Measurements from ENCODE around the gene PRTN3. TPM values are rescaled to one million over a fixed set of nuclear protein-coding genes. Genes with fewer than 3 reads are reported as not detected.

The PRTN3 gene
- total RNA-seq, 1 donor from 2014 or later: not detected

GRCh38 chr19:896999-897398 is 56.2 kb downstream of the PRTN3 start:
- intact Hi-C loops (cut with micrococcal nuclease): loop anchor here (10.0 kb wide), 1 partner anchor 1558 kb away; the partner anchor contains the start of gene LMNB2

GRCh38 chr19:897442-898039 is 56.7 kb downstream of the PRTN3 start:
- intact Hi-C loops (cut with micrococcal nuclease): loop anchor here (10.0 kb wide), 1 partner anchor 1557 kb away; the partner anchor contains the start of gene LMNB2

Other genes starting within 250 kb of the PRTN3 start
- 62.7 and 63.4 TPM in 2 replicates for gene POLRMT, start 207.5 kb upstream of the PRTN3 start, total RNA-seq
- 0.15 TPM in 1 of 2 replicates, not detected in the other for gene FGF22, start 201.1 kb upstream of the PRTN3 start, total RNA-seq
- gene RNF126, start 177.8 kb upstream of the PRTN3 start, total RNA-seq: 80.2 and 85.2 TPM in 2 replicates
- 1.6 TPM in 2 replicates for gene FSTL3, start 164.6 kb upstream of the PRTN3 start, total RNA-seq
- not detected in 2 replicates for gene PRSS57, start 145.5 kb upstream of the PRTN3 start, total RNA-seq
- not detected in 2 replicates for gene PALM, start 132.1 kb upstream of the PRTN3 start, total RNA-seq
- not detected in 2 replicates for gene MISP, start 89.9 kb upstream of the PRTN3 start, total RNA-seq
- 550 and 562 TPM in 2 replicates for gene PTBP1, start 43.5 kb upstream of the PRTN3 start, total RNA-seq
- gene PLPPR3, start 19.0 kb upstream of the PRTN3 start, total RNA-seq: not detected in 2 replicates
- gene AZU1, start 13.2 kb upstream of the PRTN3 start, total RNA-seq: not detected in 2 replicates
- gene ELANE, start 11.3 kb downstream of the PRTN3 start, total RNA-seq: not detected in 2 replicates
- 1.0 and 1.2 TPM in 2 replicates for gene CFD, start 18.7 kb downstream of the PRTN3 start, total RNA-seq
- gene MED16, start 52.2 kb downstream of the PRTN3 start, total RNA-seq: 64.3 and 74.3 TPM in 2 replicates
- gene RNU6-9, start 52.5 kb downstream of the PRTN3 start, total RNA-seq: not detected in 2 replicates
- gene R3HDM4, start 72.2 kb downstream of the PRTN3 start, total RNA-seq: 122 and 138 TPM in 2 replicates
- gene KISS1R, start 76.3 kb downstream of the PRTN3 start, total RNA-seq: 1.1 and 2.2 TPM in 2 replicates
- gene ARID3A, start 85.0 kb downstream of the PRTN3 start, total RNA-seq: 27.3 and 28.9 TPM in 2 replicates
- 54.8 and 57.5 TPM in 2 replicates for gene WDR18, start 143.3 kb downstream of the PRTN3 start, total RNA-seq
- not detected in 2 replicates for gene GRIN3B, start 159.4 kb downstream of the PRTN3 start, total RNA-seq
- 181 and 185 TPM in 2 replicates for gene TMEM259, start 180.1 kb downstream of the PRTN3 start, total RNA-seq
- gene RNU6-2, start 180.5 kb downstream of the PRTN3 start, total RNA-seq: not detected in 2 replicates
- gene CNN2, start 185.6 kb downstream of the PRTN3 start, total RNA-seq: 436 and 459 TPM in 2 replicates
- 63.6 and 71.7 TPM in 2 replicates for gene ABCA7, start 199.1 kb downstream of the PRTN3 start, total RNA-seq
- gene ARHGAP45, start 226.2 kb downstream of the PRTN3 start, total RNA-seq: 471 and 479 TPM in 2 replicates

Data from T-helper 1 cell treated with Interleukin-12 subunit alpha and Interleukin-12 subunit beta and Interleukin-4 antibody, amounts not matched to agents 30 ng/mL and 1 ng/mL, for 36 hours (primary cell).